Measurements from ENCODE around the gene NDRG4. TPM values are rescaled to one million over a fixed set of nuclear protein-coding genes. Genes with fewer than 3 reads are reported as not detected.

NDRG4 gene
- polyA plus RNA-seq, 1 of the 3 experiments (the other 2 are of a cell fraction): 52.0 TPM

DNA sequence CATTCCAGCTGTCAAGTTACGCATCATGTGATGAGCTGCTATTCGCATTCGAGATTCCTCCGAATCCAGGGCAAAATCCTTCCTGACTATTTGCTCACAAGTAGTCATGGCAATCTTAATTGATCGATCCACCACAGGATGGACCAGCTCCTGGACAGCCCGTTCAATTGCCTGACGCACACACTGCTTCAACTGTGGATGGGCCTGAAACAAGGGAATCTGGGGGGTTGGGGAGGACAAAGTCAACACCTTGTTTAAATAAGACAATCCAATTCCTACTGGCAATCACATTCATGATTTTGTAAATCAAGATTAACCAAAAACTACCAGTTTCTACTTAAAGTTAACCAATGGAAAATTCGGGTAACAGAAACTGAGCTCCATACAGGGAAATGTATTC is 43.7 kb downstream of the NDRG4 start:
- Histone ChIP-seq H4K20me1 (ENCODE audit: insufficient read depth) (no peaks in the 10 kb centered on the region; the same call in 1 of the 2 replicates), H3F3A (replicated peaks; ENCODE audit: insufficient read depth) (peaks cover 9% of the 10 kb centered on the region), H3K27me3 (ENCODE audit: insufficient read depth) (no peaks in the 10 kb centered on the region), H3K4me3 (ENCODE audit: low read depth in 2 of 2, low read length in 1 of 2) (no peak overlapping the region), H3K27ac (ENCODE audit: low read depth in 2 of 2, low read length in 1 of 2) (no peak overlapping the region), H2AFZ (ENCODE audit: low read depth) (no peak overlapping the region), H3K36me3 (replicated peaks in 1 of 2; ENCODE audit: control insufficient read depth in 1 of 2, insufficient read depth in 2 of 2, low read length in 1 of 2) (peaks cover 84 to 96% of the 10 kb centered on the region in 2 experiments), H3K79me2 (ENCODE audit: insufficient read depth) (peaks cover 7% of the 10 kb centered on the region; the same call in 1 of the 2 replicates), H3K9me3 (no peaks in the 10 kb centered on the region), H3K4me1 (ENCODE audit: control insufficient read depth in 1 of 2, insufficient read depth in 2 of 2, low read depth in 1 of 2, low read length in 1 of 2) (0 out of 4 replicates have a peak, but pooled peaks cover 0 to 6% of the 10 kb centered on the region in 2 experiments), H3K4me2 (no peak overlapping the region), H3K9me2 (no peaks in the 10 kb centered on the region), H3K9ac (no peak overlapping the region)
- 95% methylated on average over 8 of the region's 8 CpGs for WGBS (ENCODE audit: low lambda C conversion rate)
- CTCF ChIA-PET: interaction anchor here (1.5 to 2.8 kb wide), 2 partner anchors 14 to 32 kb away, joined by 4 to 9 read pairs; no protein-coding TSS in a partner anchor
- no peak for DNase-seq
- POLR2A ChIA-PET: interaction anchor here (0.5 kb wide), 1 partner anchor 30 kb away, joined by 4 read pairs; no protein-coding TSS in a partner anchor
- TF ChIP-seq GATA2 (CRISPR knock-in tag; IDR thresholded peaks at IDR 0.05): no peak

DNA sequence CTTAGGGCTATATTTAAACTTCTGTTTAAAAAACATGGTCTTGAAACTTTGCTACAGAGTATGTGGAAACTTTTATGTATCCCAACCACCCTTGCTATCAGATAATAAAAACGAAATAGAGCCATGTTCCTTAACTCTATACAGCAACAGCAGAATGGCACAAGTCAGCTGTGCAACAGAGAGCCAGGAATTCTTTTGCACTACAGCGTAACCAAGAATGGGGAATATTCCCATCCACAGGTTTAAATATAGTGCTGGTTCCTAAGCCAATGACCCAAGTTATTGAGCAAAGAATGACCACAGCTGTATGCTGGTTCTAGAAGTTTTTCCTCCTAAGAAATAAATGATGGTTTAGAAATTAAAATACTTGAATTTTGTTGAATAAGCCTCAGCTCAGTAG is 48.4 kb downstream of the NDRG4 start:
- CTCF ChIA-PET: interaction anchor here (0.8 kb wide), 1 partner anchor 21 kb away, joined by 3 read pairs; no protein-coding TSS in a partner anchor

More for the DNA sequence above, 48.4 kb downstream of the NDRG4 start:
- Histone ChIP-seq H3K4me3 (ENCODE audit: low read depth in 2 of 2, low read length in 1 of 2) (no peak overlapping the region), H3K79me2 (ENCODE audit: insufficient read depth) (peaks cover 11% of the 10 kb centered on the region; the same call in 1 of the 2 replicates), H3K4me1 (ENCODE audit: control insufficient read depth in 1 of 2, insufficient read depth in 2 of 2, low read depth in 1 of 2, low read length in 1 of 2) (0 out of 4 replicates have a peak, but pooled peaks cover 0 to 6% of the 10 kb centered on the region in 2 experiments), H3K27me3 (ENCODE audit: insufficient read depth) (no peaks in the 10 kb centered on the region), H3K9me2 (no peaks in the 10 kb centered on the region), H3K9ac (no peak overlapping the region), H3K27ac (ENCODE audit: low read depth in 2 of 2, low read length in 1 of 2) (no peak overlapping the region), H3K36me3 (replicated peaks in 1 of 2; ENCODE audit: control insufficient read depth in 1 of 2, insufficient read depth in 2 of 2, low read length in 1 of 2) (peaks cover 83 to 93% of the 10 kb centered on the region in 2 experiments), H4K20me1 (ENCODE audit: insufficient read depth) (no peaks in the 10 kb centered on the region; the same call in 1 of the 2 replicates), H3K9me3 (no peaks in the 10 kb centered on the region), H2AFZ (ENCODE audit: low read depth) (no peak overlapping the region), H3K4me2 (no peak overlapping the region), H3F3A (replicated peaks; ENCODE audit: insufficient read depth) (peaks cover 9% of the 10 kb centered on the region)
- POLR2A ChIA-PET: no interaction called here
- DNase-seq: no peak
- TF ChIP-seq, protein P1, sequence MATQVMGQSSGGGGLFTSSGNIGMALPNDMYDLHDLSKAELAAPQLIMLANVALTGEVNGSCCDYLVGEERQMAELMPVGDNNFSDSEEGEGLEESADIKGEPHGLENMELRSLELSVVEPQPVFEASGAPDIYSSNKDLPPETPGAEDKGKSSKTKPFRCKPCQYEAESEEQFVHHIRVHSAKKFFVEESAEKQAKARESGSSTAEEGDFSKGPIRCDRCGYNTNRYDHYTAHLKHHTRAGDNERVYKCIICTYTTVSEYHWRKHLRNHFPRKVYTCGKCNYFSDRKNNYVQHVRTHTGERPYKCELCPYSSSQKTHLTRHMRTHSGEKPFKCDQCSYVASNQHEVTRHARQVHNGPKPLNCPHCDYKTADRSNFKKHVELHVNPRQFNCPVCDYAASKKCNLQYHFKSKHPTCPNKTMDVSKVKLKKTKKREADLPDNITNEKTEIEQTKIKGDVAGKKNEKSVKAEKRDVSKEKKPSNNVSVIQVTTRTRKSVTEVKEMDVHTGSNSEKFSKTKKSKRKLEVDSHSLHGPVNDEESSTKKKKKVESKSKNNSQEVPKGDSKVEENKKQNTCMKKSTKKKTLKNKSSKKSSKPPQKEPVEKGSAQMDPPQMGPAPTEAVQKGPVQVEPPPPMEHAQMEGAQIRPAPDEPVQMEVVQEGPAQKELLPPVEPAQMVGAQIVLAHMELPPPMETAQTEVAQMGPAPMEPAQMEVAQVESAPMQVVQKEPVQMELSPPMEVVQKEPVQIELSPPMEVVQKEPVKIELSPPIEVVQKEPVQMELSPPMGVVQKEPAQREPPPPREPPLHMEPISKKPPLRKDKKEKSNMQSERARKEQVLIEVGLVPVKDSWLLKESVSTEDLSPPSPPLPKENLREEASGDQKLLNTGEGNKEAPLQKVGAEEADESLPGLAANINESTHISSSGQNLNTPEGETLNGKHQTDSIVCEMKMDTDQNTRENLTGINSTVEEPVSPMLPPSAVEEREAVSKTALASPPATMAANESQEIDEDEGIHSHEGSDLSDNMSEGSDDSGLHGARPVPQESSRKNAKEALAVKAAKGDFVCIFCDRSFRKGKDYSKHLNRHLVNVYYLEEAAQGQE (IDR thresholded peaks at IDR 0.05; ENCODE audit: low read depth, low read length): no peak
- TF ChIP-seq, protein P2, sequence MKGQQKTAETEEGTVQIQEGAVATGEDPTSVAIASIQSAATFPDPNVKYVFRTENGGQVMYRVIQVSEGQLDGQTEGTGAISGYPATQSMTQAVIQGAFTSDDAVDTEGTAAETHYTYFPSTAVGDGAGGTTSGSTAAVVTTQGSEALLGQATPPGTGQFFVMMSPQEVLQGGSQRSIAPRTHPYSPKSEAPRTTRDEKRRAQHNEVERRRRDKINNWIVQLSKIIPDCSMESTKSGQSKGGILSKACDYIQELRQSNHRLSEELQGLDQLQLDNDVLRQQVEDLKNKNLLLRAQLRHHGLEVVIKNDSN (IDR thresholded peaks at IDR 0.05; ENCODE audit: borderline replicate concordance, low read depth): no peak
- no peak for TF ChIP-seq TEAD4 (IDR thresholded peaks at IDR 0.05; ENCODE audit: borderline replicate concordance, insufficient read depth)
- TF ChIP-seq, protein P3, sequence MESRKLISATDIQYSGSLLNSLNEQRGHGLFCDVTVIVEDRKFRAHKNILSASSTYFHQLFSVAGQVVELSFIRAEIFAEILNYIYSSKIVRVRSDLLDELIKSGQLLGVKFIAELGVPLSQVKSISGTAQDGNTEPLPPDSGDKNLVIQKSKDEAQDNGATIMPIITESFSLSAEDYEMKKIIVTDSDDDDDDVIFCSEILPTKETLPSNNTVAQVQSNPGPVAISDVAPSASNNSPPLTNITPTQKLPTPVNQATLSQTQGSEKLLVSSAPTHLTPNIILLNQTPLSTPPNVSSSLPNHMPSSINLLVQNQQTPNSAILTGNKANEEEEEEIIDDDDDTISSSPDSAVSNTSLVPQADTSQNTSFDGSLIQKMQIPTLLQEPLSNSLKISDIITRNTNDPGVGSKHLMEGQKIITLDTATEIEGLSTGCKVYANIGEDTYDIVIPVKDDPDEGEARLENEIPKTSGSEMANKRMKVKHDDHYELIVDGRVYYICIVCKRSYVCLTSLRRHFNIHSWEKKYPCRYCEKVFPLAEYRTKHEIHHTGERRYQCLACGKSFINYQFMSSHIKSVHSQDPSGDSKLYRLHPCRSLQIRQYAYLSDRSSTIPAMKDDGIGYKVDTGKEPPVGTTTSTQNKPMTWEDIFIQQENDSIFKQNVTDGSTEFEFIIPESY (IDR thresholded peaks at IDR 0.05; ENCODE audit: borderline replicate concordance, low read depth): no peak
- TF ChIP-seq, protein P4, sequence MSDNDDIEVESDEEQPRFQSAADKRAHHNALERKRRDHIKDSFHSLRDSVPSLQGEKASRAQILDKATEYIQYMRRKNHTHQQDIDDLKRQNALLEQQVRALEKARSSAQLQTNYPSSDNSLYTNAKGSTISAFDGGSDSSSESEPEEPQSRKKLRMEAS (IDR thresholded peaks at IDR 0.05; ENCODE audit: low read depth): no peak
- TF ChIP-seq MEF2A (IDR thresholded peaks at IDR 0.05; ENCODE audit: borderline replicate concordance, low read depth): no peak
- no peak for TF ChIP-seq SIN3A (IDR thresholded peaks at IDR 0.05; ENCODE audit: borderline replicate concordance, low read depth, low read length)
- no peak for TF ChIP-seq MXI1 (IDR thresholded peaks at IDR 0.05; ENCODE audit: low read depth, low read length)
- TF ChIP-seq JUND (IDR thresholded peaks at IDR 0.05): no peak
- no peak for TF ChIP-seq NRF1 (IDR thresholded peaks at IDR 0.05; ENCODE audit: low read depth, low read length)
- TF ChIP-seq, protein P5, sequence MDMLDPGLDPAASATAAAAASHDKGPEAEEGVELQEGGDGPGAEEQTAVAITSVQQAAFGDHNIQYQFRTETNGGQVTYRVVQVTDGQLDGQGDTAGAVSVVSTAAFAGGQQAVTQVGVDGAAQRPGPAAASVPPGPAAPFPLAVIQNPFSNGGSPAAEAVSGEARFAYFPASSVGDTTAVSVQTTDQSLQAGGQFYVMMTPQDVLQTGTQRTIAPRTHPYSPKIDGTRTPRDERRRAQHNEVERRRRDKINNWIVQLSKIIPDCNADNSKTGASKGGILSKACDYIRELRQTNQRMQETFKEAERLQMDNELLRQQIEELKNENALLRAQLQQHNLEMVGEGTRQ (IDR thresholded peaks at IDR 0.05; ENCODE audit: borderline replicate concordance, low read depth, low read length): no peak
- TF ChIP-seq GABPA (IDR thresholded peaks at IDR 0.05; ENCODE audit: low read depth): no peak
- no peak for TF ChIP-seq YY1 (IDR thresholded peaks at IDR 0.05; ENCODE audit: low read depth)
- no peak for TF ChIP-seq GATA2 (CRISPR knock-in tag; IDR thresholded peaks at IDR 0.05)
- TF ChIP-seq POLR2AphosphoS5 (IDR thresholded peaks at IDR 0.05; ENCODE audit: low read depth, low read length): no peak
- WGBS (ENCODE audit: low lambda C conversion rate): 75% methylated on average over 2 of the region's 2 CpGs

All from SK-N-SH (cell line).